Chondrocyte (in vitro differentiated cells): Measurements from ENCODE around the gene PDE4D. TPM values are rescaled to one million over a fixed set of nuclear protein-coding genes. Genes with fewer than 3 reads are reported as not detected.
A peak's percentile ranks its signal among the peaks of the same experiment; 100 is the strongest.

Source experiments
- DNase-seq: peaks from one replicate; pipeline ENCODE4 v3.0.0; 2021; ENCODE audit warnings: mixed read lengths, low spot score
- H3K27ac Mint-ChIP-seq: one replicate; pipeline ENCODE4 v1.8.0; 2021; ENCODE audit warnings: mild to moderate bottlenecking, moderate library complexity, mixed read lengths; ENCODE audit not compliant: unreplicated experiment
- H3K27me3 Mint-ChIP-seq: 2 replicates; pipeline ENCODE4 v1.8.0; 2021; ENCODE audit warnings: low read depth, mixed read lengths
- H3K36me3 Mint-ChIP-seq: 2 replicates; pipeline ENCODE4 v1.8.0; 2021; ENCODE audit warnings: low read depth, mixed read lengths
- H3K4me1 Mint-ChIP-seq: 2 replicates; pipeline ENCODE4 v1.8.0; 2021; ENCODE audit warnings: low read depth, mild to moderate bottlenecking, mixed read lengths
- H3K4me3 Mint-ChIP-seq: one replicate; pipeline ENCODE4 v1.8.0; 2021; ENCODE audit warnings: mild to moderate bottlenecking, moderate library complexity, mixed read lengths; ENCODE audit not compliant: unreplicated experiment
- H3K9me3 Mint-ChIP-seq: 2 replicates; pipeline ENCODE4 v1.8.0; 2021; ENCODE audit warnings: low read depth, mixed read lengths
- total RNA-seq: library from RNA; stranded (reverse); gene quantifications from 3 replicates; pipeline ENCODE4 v1.2.1, GENCODE V29; 2021
- TF ChIP-seq, protein P1 (sequence below): fragments of 200-600 bp; sonication (generic); IDR thresholded peaks from 2 replicates; pipeline ENCODE4 v1.5.0; 2021; ENCODE audit warnings: antibody characterized with exemption, mild to moderate bottlenecking, moderate library complexity

Gene PDE4D
- total RNA-seq, 1 donor from 2014 or later, result 21.1 TPM

DNA sequence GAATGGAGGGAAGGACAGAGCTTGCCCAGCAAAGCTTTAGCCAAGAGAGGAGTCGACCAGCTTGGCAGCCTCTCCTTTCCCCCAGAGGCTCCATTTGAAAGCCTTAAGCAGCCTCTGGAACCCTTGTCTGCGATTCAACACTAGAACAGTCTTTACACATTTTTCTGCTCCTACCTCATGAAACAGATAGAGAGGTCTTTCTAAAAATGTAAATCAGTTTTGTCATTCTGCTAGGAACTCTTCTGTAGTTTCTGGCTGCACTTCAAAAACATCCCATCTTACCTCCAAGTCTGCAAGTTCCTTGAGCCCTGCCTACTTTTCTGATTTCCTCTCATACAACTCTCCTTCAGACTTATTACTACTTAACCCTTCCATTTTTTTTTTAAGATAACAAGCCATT, 70.1 kb downstream of the PDE4D start:
- H3K4me1 Mint-ChIP-seq, result no peaks in the 10 kb centered on the region
- H3K4me3 Mint-ChIP-seq, result no peak overlapping the region
- H3K9me3 Mint-ChIP-seq, result no peaks in the 10 kb centered on the region
- TF ChIP-seq, protein P1, sequence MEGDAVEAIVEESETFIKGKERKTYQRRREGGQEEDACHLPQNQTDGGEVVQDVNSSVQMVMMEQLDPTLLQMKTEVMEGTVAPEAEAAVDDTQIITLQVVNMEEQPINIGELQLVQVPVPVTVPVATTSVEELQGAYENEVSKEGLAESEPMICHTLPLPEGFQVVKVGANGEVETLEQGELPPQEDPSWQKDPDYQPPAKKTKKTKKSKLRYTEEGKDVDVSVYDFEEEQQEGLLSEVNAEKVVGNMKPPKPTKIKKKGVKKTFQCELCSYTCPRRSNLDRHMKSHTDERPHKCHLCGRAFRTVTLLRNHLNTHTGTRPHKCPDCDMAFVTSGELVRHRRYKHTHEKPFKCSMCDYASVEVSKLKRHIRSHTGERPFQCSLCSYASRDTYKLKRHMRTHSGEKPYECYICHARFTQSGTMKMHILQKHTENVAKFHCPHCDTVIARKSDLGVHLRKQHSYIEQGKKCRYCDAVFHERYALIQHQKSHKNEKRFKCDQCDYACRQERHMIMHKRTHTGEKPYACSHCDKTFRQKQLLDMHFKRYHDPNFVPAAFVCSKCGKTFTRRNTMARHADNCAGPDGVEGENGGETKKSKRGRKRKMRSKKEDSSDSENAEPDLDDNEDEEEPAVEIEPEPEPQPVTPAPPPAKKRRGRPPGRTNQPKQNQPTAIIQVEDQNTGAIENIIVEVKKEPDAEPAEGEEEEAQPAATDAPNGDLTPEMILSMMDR, result no peak
- no peak overlapping the region for H3K27ac Mint-ChIP-seq
- peaks cover 6% of the 10 kb centered on the region for H3K27me3 Mint-ChIP-seq
- H3K36me3 Mint-ChIP-seq, result no peaks in the 10 kb centered on the region
- DNase-seq, result no peak

DNA sequence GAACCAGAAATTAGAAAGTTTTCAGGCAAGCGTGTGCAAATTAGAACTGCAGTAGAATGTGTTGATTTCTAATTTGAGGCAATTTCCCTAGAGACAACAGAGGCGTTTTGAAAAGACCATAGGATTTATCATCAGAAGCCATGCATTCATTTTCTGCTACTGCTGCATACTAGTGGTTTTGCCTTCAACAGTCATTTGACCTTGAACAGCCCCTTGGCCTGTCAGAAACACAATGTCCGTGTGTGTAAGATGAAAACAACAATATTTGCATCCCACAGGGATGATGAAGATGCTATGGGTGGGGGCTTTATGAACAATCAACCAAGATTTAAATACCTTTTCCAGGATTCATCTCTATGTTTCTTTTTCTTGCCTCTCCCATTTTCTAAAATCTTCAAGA, 73.7 kb downstream of the PDE4D start:
- no peaks in the 10 kb centered on the region for H3K36me3 Mint-ChIP-seq
- no peak overlapping the region for H3K27ac Mint-ChIP-seq
- no peaks in the 10 kb centered on the region for H3K9me3 Mint-ChIP-seq
- no peaks in the 10 kb centered on the region for H3K4me1 Mint-ChIP-seq
- DNase-seq, result no peak
- no peak overlapping the region for H3K4me3 Mint-ChIP-seq
- peaks cover 6% of the 10 kb centered on the region for H3K27me3 Mint-ChIP-seq
- TF ChIP-seq, protein P1, result no peak

DNA sequence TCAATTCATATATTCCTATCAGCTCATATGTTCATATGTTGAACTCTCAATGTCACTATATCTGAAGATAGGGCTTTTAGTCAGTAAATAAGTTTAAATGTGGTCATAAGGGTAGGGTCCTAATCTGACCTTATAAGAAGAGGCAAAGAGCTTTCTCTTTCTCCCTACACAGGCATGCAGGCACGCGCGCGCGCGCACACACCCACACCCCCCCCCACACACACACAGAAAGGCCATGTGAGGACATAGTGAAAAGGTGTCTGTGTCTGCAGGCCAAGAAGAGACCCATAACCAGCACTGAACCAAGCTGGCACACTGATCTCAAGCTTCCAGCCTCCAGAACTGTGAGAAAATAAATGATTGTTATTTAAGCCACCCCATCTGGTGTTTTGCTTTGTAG, 76.0 kb downstream of the PDE4D start:
- Mint-ChIP-seq H3K4me3 (no peak overlapping the region), H3K27me3 (peaks cover 5% of the 10 kb centered on the region), H3K27ac (no peak overlapping the region), H3K4me1 (peaks cover 8% of the 10 kb centered on the region), H3K36me3 (no peaks in the 10 kb centered on the region), H3K9me3 (no peaks in the 10 kb centered on the region)
- DNase-seq, result no peak
- TF ChIP-seq, protein P1, result no peak

DNA sequence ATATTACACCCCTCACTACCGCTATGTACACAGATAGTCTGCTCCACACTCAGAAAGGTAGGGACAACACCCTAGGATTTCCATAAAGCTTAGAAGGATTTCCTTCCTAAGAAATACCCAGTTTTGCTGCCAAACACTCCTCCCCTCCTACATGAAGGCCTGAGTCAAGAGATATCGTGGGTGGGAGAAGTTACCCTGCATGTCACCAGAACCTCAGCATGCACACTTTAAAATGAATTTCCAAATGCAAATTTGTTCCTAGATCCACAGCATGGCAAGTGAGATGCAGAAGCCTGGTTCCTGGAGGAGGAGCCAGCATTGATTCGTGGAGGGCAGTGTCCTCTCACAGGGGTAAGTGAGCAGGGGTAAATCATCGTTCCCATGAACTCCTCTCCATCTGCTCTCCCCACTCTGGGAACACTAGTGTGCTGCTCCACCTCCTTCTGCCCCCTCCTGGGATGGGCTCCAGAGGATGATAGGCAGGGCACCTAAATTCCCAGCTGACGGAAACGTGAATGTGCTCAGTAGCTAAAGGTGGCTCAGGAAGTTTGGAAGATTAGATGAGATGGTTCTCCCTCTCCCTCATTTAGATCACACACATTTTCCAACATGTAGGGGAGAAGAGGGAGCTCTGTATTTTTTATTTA, 76.7 kb downstream of the PDE4D start:
- peaks cover 8% of the 10 kb centered on the region for H3K4me1 Mint-ChIP-seq
- TF ChIP-seq, protein P1, result no peak

DNA sequence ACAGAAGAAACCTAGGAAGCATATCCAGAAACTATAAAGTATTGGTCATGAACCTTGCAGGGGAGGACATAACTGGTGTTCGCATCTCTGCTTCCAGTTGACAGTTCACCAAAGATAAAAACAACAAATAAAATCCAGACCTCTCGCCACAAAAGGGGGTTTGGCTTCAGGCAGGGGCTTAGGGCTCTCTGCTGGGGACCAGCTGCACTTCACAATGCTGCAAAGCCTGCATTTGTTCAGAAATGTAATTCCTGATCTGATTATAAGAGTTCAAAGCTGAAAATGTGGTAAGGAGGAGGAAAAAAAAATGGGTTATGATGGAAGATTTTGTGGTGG, 79.0 kb downstream of the PDE4D start:
- Mint-ChIP-seq H3K9me3 (no peaks in the 10 kb centered on the region), H3K27ac (peak overlapping the region; percentile 23), H3K36me3 (no peaks in the 10 kb centered on the region), H3K4me3 (no peak overlapping the region), H3K27me3 (peaks cover 3% of the 10 kb centered on the region), H3K4me1 (peaks cover 19% of the 10 kb centered on the region)
- TF ChIP-seq, protein P1, result no peak
- no peak for DNase-seq

More for the DNA sequence above, 76.7 kb downstream of the PDE4D start:
- DNase-seq, result no peak
- Mint-ChIP-seq H3K9me3 (no peaks in the 10 kb centered on the region), H3K27ac (no peak overlapping the region), H3K36me3 (no peaks in the 10 kb centered on the region), H3K27me3 (peaks cover 3% of the 10 kb centered on the region), H3K4me3 (no peak overlapping the region)
